ENCODE data around the gene SNAI1.
"Not testable (repeated sequence)": the region's sequence is repeated elsewhere in the genome, so short reads cannot be mapped to it uniquely, and the experiment has no call there.

Gene SNAI1

GRCh38 chr20:49982346-49983122, at the start of gene SNAI1:
TSS of gene SNAI1 (plus strand) at chr20:49982980. CDS start at chr20:49983060, 80 bp downstream.
- DNase-seq = peak in 47 of 51 donors; percentile 23 to 87 (median 68)

- peak in 1 of 51 donors; percentile 39 for DNase-seq
These were observed 47.0 kb upstream of the SNAI1 start for GRCh38 chr20:49935746-49936152.

GRCh38 chr20:49936153-49937026, 46.4 kb upstream of the SNAI1 start, which contains the start of gene RNF114:
TSS of gene RNF114 (plus strand) at chr20:49936397. CDS start at chr20:49936413, 16 bp downstream.
- DNase-seq = peak; percentile 30 to 93 (median 84)

DNA sequence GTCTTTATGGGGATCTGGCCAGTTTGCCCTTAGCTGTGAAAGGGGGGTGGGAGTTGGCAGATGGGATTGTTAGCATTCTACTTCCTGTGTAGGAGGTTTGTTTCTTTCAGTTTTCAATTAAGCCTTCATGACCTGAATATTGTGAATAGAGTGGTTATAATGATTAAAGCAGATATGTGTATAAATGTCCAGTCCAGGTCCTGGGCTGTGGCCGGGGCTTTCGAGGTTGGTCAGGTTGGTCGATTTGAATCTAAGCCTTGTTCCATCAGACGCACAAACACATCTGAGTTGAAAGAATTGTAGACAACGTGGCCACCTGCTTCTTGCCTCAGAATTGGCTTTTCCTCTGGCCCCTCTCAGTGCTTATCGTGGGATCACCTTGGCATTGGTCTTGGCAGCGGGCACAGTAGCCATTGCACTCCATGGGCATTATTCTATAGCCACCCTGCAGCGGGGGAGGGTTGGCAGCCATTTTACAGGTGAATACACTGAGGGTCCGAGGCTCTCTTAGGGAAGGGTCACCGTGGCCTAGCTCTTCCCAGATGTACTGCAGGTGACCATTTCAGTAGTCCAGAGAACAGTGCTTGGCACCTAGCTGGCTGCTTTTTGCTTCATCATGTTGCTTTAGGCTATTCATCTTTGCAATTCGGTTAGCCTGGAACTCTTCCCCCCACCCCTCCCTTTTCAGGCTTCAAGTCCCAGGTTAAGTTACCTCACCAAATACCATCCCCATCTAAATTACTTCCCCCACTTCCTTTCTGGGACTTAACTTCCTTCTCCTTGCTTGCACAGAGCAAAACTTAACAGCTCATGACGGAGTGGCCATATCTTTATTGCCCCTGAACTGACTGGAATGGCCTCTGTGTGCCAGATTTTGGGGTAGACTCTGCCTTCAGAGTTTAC, 45.5 kb upstream of the SNAI1 start:
- no peak for DNase-seq

GRCh38 chr20:49938173-49939163, 44.3 kb upstream of the SNAI1 start:
- DNase-seq = peak in 20 of 51 donors; percentile 4 to 35 (median 13)

- no peak for DNase-seq
These were observed 41.3 kb upstream of the SNAI1 start for GRCh38 chr20:49941456-49941855.

GRCh38 chr20:49942303-49942702, 40.5 kb upstream of the SNAI1 start:
- no peak for DNase-seq

- no peak for DNase-seq
These were observed 39.8 kb upstream of the SNAI1 start for GRCh38 chr20:49942942-49943341.

DNA sequence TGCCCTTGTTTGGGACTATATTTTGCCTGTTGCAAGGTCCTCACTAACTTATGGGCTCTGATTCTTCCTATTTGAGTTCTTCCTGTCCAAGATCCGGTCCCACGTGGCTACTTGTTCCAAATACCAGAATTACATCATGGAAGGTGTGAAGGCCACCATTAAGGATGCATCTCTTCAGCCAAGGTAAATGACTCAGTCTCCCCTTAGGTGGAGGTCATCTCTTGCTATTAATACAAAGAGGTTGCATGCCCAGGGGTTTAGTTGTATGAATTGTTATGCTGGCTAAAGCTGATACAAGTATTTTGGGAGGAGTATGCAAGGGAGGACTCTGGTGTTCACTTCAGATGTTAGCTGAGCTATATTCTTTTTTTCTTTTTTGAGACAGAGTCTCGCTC, 37.5 kb upstream of the SNAI1 start:
- no peak for DNase-seq

DNA sequence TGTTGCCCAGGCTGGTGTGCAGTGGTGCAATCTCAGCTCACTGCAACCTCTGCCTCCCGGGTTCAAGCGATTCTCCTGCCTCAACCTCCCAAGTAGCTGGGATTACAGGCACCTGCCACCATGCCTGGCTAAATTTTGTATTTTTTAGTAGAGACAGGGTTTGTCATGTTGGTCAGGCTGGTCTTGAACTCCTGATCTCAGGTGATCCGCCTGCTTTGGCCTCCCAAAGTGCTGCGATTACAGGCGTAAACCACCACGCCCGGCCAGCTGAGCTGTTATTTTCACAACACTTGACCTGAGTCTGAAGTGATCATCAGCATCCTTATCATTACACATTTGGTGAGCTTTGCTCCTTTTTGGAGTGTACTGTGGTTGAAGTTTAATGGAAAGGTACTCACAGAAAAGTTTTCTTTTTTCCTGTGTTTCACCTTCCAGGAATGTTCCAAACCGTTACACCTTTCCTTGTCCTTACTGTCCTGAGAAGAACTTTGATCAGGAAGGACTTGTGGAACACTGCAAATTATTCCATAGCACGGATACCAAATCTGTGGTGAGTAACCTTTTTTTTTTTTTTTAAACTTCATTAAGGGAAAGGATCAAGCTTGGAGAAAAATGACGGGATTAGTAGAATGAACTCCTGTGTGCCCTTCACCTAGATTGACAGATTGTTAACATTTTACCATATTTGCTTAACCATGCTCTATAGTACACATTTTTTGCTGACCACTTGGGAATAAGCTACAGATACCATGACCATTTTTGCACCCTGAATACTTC, 36.9 kb upstream of the SNAI1 start:
- no peak for DNase-seq

DNA sequence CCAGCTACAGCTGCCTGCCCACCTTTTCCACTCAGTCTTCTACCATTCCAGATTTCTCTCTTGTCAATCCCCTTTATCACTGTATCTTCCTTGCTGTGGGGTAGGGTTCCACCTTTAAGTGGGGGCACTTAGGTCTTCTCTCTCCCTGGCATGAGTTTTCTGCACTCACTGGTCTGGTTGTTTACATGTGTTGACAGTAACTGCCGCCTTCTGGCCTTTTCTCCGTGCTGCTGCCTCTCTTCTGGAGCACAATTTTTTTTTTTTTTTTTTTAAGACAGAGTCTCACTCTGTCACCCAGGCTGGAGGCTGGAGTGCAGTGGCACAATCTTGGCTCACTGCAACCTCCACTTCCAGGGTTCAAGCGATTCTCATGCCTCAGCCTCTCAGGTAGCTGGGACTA, 34.6 kb upstream of the SNAI1 start:
- no peak for DNase-seq

- no peak for DNase-seq
These were observed 33.8 kb upstream of the SNAI1 start for GRCh38 chr20:49948809-49949507.

GRCh38 chr20:49951151-49951550, 31.6 kb upstream of the SNAI1 start:
- no peak for DNase-seq

GRCh38 chr20:49955167-49955566, 27.6 kb upstream of the SNAI1 start:
- DNase-seq = no peak

- DNase-seq = not testable (repeated sequence)
These were observed 26.9 kb upstream of the SNAI1 start for GRCh38 chr20:49955830-49956396.

DNA sequence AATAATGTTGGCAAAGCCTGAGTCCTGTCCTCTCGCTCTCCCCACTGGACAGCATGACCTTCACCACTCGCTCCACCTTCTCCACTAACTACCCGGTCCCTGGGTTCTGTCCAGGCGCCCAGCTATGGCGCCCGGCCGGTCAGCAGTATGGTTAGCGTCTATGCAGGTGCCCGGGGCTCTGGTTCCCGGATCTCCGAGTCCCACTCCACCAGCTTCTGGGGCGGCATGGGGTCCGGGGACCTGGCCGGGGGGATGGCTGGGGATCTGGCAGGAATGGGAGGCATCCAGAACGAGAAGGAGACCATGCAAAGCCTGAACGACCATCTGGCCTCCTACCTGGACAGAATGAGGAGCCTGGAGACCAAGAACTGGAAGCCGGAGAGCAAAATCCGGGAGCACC, 26.1 kb upstream of the SNAI1 start:
- no peak for DNase-seq

DNA sequence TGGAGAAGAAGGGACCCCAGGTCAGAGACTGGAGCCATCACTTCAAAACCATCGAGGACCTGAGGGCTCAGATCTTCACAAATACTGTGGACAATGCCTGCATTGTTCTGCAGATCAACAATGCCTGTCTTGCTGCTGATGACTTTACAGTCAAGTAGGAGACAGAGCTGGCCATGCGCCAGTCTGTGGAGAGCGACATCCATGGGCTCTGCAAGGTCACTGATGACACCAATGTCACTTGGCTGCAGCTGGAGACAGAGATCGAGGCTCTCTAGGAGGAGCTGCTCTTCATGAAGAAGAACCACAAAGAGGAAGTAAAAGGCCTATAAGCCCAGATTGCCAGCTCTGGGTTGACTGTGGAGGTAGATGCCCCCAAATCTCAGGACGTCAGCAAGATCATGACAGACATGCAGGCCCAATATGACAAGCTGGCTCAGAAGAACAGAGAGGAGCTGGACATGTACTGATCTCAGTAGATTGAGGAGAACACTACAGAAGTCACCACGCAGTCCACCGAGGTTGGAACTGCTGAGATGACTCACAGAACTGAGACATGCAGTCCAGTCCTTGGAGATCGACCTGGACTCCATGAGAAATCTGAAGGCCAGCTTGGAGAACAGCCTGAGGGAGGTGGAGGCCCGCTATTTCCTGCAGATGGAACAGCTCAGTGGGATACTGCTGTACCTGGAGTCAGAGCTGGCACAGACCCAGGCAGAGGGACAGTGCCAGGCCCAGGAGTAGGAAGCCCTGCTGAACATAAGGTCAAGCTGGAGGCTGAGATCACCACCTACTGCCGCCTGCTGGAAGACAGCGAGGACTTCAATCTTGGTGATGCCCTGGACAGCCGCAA, 25.5 kb upstream of the SNAI1 start:
- DNase-seq = peak in 39 of 51 donors; percentile 4 to 85 (median 64)

Measured in hypothalamus (tissue), 51 donors.